NB4 (cell line): ENCODE results near the gene GPHA2.

Experiments used
- DNase-seq: peaks from one replicate; pipeline ENCODE4 v3.0.0; 2010; ENCODE audit warnings: low read depth
- H3K4me3 ChIP-seq: one replicate; pipeline ENCODE4 v1.5.1; 2011; ENCODE audit warnings: mild to moderate bottlenecking, low read depth, low read length, moderate library complexity
- CTCF ChIP-seq: IDR thresholded peaks from one replicate; pipeline ENCODE4 v1.5.1; 2012; ENCODE audit warnings: low read depth, low read length
- MAX ChIP-seq: IDR thresholded peaks from 2 replicates; pipeline ENCODE4 v1.6.1; 2011; ENCODE audit warnings: low read depth, low read length
- MYC ChIP-seq: IDR thresholded peaks from 2 replicates; pipeline ENCODE4 v1.6.1; 2011; ENCODE audit warnings: low read depth, low read length
- POLR2A ChIP-seq: IDR thresholded peaks from 2 replicates; pipeline ENCODE4 v1.6.1; 2011; ENCODE audit warnings: mild to moderate bottlenecking; ENCODE audit not compliant: insufficient read length; ENCODE audit errors: extremely low read depth

GPHA2 gene

DNA sequence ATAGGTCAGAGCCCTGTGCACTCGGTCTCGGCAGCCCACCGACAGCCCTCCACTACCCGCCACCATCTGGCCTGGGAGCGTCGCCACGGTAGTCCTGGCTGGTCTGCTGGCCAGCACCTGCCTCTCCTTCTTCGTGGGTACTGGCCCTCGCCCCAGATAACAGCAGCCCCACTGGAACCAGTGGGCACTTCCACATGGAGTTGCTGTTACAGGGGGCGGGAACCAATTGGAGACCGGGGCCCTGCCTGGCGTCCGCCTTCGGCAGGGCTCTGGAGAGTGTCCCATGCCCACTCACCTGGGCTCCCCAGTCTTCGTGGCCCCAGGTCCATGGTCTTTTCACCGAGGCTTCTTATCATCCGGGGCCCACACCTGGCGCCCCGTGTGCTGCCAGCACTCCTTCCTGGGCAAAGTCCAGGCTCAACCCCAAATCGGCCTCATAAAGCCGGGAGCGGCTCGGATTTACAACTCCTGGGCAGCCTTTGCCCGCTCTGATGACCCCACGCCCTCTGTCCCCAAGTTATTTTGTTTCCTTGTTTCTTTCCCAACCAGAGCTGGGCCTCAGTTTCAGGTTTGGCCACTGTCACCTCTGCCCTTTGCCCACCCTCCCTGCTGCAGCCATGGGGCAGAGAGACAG is 44.4 kb downstream of the GPHA2 start:
- no peak for TF ChIP-seq MYC
- TF ChIP-seq POLR2A, result no peak
- no peak for TF ChIP-seq MAX
- no peak for TF ChIP-seq CTCF
- no peak for DNase-seq
- H3K4me3 ChIP-seq, result no peak overlapping the region

GRCh38 chr11:64890522-64890939 is 45.2 kb downstream of the GPHA2 start:
- TF ChIP-seq POLR2A (no peak), MYC (no peak), MAX (no peak), CTCF (no peak)
- no peak for DNase-seq
- no peak overlapping the region for H3K4me3 ChIP-seq

- DNase-seq, result no peak
- TF ChIP-seq POLR2A, result no peak
- no peak for TF ChIP-seq MAX
- TF ChIP-seq MYC, result no peak
- no peak for TF ChIP-seq CTCF
- no peak overlapping the region for H3K4me3 ChIP-seq
Observed at GRCh38 chr11:64888729-64889511, 46.8 kb downstream of the GPHA2 start.

GRCh38 chr11:64888406-64888728 is 47.3 kb downstream of the GPHA2 start:
- no peak overlapping the region for H3K4me3 ChIP-seq
- no peak for DNase-seq
- TF ChIP-seq MAX (no peak), CTCF (no peak), MYC (no peak), POLR2A (no peak)

- peak; percentile 35 for TF ChIP-seq MAX
- peak; percentile 78 for TF ChIP-seq CTCF
- peak; percentile 55 for TF ChIP-seq MYC
- TF ChIP-seq POLR2A, result no peak
- peak; percentile 84 for DNase-seq
- H3K4me3 ChIP-seq, result no peak overlapping the region
Observed at GRCh38 chr11:64887757-64888405, 47.8 kb downstream of the GPHA2 start.
